Smooth muscle cell (in vitro differentiated cells): ENCODE data around the gene C2orf68. TPM values are rescaled to one million over a fixed set of nuclear protein-coding genes. Genes with fewer than 3 reads are reported as not detected.

Source experiments
- DNase-seq: peaks from one replicate; lab custom pipeline; 2025; ENCODE audit not compliant: unreplicated experiment; lab: John Stamatoyannopoulos, UW
- H2AFZ ChIP-seq: fragments of 200-600 bp; sonication (generic); 2 replicates; pipeline ENCODE4 v1.6.0; 2016; ENCODE audit warnings: antibody characterized with exemption, low read depth, mild to moderate bottlenecking
- H3F3A ChIP-seq: fragments of 200-600 bp; sonication (generic); 2 replicates; pipeline ENCODE4 v1.6.0; 2017; ENCODE audit warnings: antibody characterized with exemption, low read depth
- H3K27ac ChIP-seq: fragments of 200-600 bp; sonication (generic); 2 replicates; pipeline ENCODE4 v1.5.1; 2016; ENCODE audit warnings: low read depth, mild to moderate bottlenecking
- H3K27me3 ChIP-seq: fragments of 200-600 bp; sonication (generic); 2 replicates; pipeline ENCODE4 v1.6.1; 2016; ENCODE audit warnings: low read depth, mild to moderate bottlenecking
- H3K36me3 ChIP-seq: fragments of 200-600 bp; sonication (generic); 2 replicates; pipeline ENCODE4 v1.5.1; 2016; ENCODE audit warnings: low read depth
- H3K4me1 ChIP-seq: fragments of 200-600 bp; sonication (generic); 2 replicates; pipeline ENCODE4 v1.5.1; 2016; ENCODE audit warnings: low read depth
- H3K4me2 ChIP-seq: fragments of 200-600 bp; sonication (generic); 2 replicates; pipeline ENCODE4 v1.6.0; 2016; ENCODE audit warnings: mild to moderate bottlenecking
- H3K4me3 ChIP-seq: fragments of 200-600 bp; sonication (generic); 2 replicates; pipeline ENCODE4 v1.5.1; 2016; ENCODE audit warnings: mild to moderate bottlenecking
- H3K79me2 ChIP-seq: fragments of 200-600 bp; sonication (generic); 2 replicates; pipeline ENCODE4 v1.6.0; 2016; ENCODE audit warnings: low read depth, mild to moderate bottlenecking
- H3K9ac ChIP-seq: fragments of 200-600 bp; sonication (generic); 2 replicates; pipeline ENCODE4 v1.6.0; 2016; ENCODE audit warnings: low read depth
- H3K9me3 ChIP-seq: fragments of 200-600 bp; sonication (generic); replicated peaks from 2 replicates; pipeline ENCODE4 v1.5.1; 2016; ENCODE audit warnings: low read depth
- H4K20me1 ChIP-seq: fragments of 200-600 bp; sonication (generic); 2 replicates; pipeline ENCODE4 v1.6.0; 2016; ENCODE audit warnings: low read depth
- CTCF ChIP-seq: fragments of 200-600 bp; sonication (generic); IDR thresholded peaks from 2 replicates; pipeline ENCODE4 v1.5.1; 2017; ENCODE audit warnings: borderline replicate concordance, mild to moderate bottlenecking, antibody characterized with exemption; ENCODE audit not compliant: insufficient read depth, poor library complexity, severe bottlenecking
- WGBS: methylation state at CpG from one replicate; pipeline ENCODE4 v1.1.7; 2016; ENCODE audit warnings: low lambda C conversion rate; 5-methylcytosine and 5-hydroxymethylcytosine counted together
- polyA plus RNA-seq: library from polyadenylated mRNA; unstranded; fragments of >200 nt; fragmentation: Nextera tagmentation; extraction: Ambion mirVana; gene quantifications from 2 replicates; pipeline ENCODE4 v1.2.1, GENCODE V29; 2016
- total RNA-seq: library from RNA; depleted of rRNA; stranded (reverse); fragments of >200 nt; gene quantifications from 2 replicates; pipeline ENCODE4 v1.2.3, GENCODE V29; 2014

C2orf68 gene
- total and polyA plus RNA-seq, 2 experiments from 2014 or later = 7.9 to 10.1 TPM

GRCh38 chr2:85580206-85580605 lies 31.7 kb downstream of the C2orf68 start:
- no peaks in the 10 kb centered on the region for H3K36me3 ChIP-seq
- no peak for TF ChIP-seq CTCF
- no peak overlapping the region for H3K9ac ChIP-seq
- H3K4me3 ChIP-seq = no peak overlapping the region
- H4K20me1 ChIP-seq = no peaks in the 10 kb centered on the region
- 91% methylated on average over 3 of the region's 3 CpGs for WGBS
- H3K4me1 ChIP-seq = peaks cover 19% of the 10 kb centered on the region
- no peak overlapping the region for H3K27ac ChIP-seq
- H3K9me3 ChIP-seq = no peaks in the 10 kb centered on the region
- peaks cover 9% of the 10 kb centered on the region for H3F3A ChIP-seq
- no peaks in the 10 kb centered on the region for H3K79me2 ChIP-seq
- no peak overlapping the region for H2AFZ ChIP-seq
- DNase-seq = no peak
- H3K27me3 ChIP-seq = no peaks in the 10 kb centered on the region
- H3K4me2 ChIP-seq = no peak overlapping the region

- WGBS = 42% methylated on average over 6 of the region's 6 CpGs
- no peaks in the 10 kb centered on the region for H3K36me3 ChIP-seq
- no peaks in the 10 kb centered on the region for H3K79me2 ChIP-seq
- no peak for DNase-seq
- H3K4me2 ChIP-seq = peak overlapping the region; percentile 84
- peak overlapping the region; percentile 67 for H3K27ac ChIP-seq
- peak overlapping the region; percentile 20 for H2AFZ ChIP-seq
- no peak for TF ChIP-seq CTCF
- H3K9ac ChIP-seq = no peak overlapping the region
- peak overlapping the region; percentile 55 for H3K4me3 ChIP-seq
- no peaks in the 10 kb centered on the region for H3K27me3 ChIP-seq
- H4K20me1 ChIP-seq = no peaks in the 10 kb centered on the region
- H3F3A ChIP-seq = peaks cover 9% of the 10 kb centered on the region
- H3K9me3 ChIP-seq = no peaks in the 10 kb centered on the region
- peaks cover 19% of the 10 kb centered on the region for H3K4me1 ChIP-seq
These were observed 32.5 kb downstream of the C2orf68 start for GRCh38 chr2:85579266-85579935.

- Histone ChIP-seq H3K4me2 (peak overlapping the region; percentile 84), H3K4me1 (peaks cover 19% of the 10 kb centered on the region), H3K9ac (peak overlapping the region; percentile 39), H4K20me1 (no peaks in the 10 kb centered on the region), H2AFZ (peak overlapping the region; percentile 84), H3K36me3 (no peaks in the 10 kb centered on the region), H3K27ac (peak overlapping the region; percentile 67), H3K9me3 (no peaks in the 10 kb centered on the region), H3F3A (peaks cover 9% of the 10 kb centered on the region), H3K4me3 (peak overlapping the region; percentile 55), H3K79me2 (no peaks in the 10 kb centered on the region), H3K27me3 (no peaks in the 10 kb centered on the region)
- TF ChIP-seq CTCF = no peak
- DNase-seq = no peak
- WGBS = 47% methylated on average over 19 of the region's 19 CpGs
These were observed 33.4 kb downstream of the C2orf68 start for GRCh38 chr2:85578243-85579180.
